GM12878 (cell line): ENCODE results near the gene UVSSA. TPM values are rescaled to one million over a fixed set of nuclear protein-coding genes. Genes with fewer than 3 reads are reported as not detected.

ENCODE experiments used
- ATAC-seq: fragments of 200-7000 bp; cut with Tn5 transposase; 3 replicates; pipeline ENCODE4 v1.9.1; 2020; ENCODE audit warnings: mild to moderate bottlenecking, moderate library complexity
- BruUV-seq: library from RNA; stranded (reverse); fragments of 400-500 nt; replicated peaks from 2 replicates; lab custom pipeline; 2021; lab: Mats Ljungman, UMichigan
- CTCF ChIA-PET: fragments of 300-600 bp; sonication (Branson Sonifier 250); formaldehyde crosslinking; extraction: SDS; loops from one replicate; lab custom pipeline; 2021; ENCODE audit warnings: inconsistent platforms; lab: Yijun Ruan, JAX
- POLR2A ChIA-PET: fragments of 350-600 bp; formaldehyde crosslinking; extraction: SDS; loops from one replicate; lab custom pipeline; 2021; ENCODE audit warnings: inconsistent platforms; lab: Charles Lee
- RAD21 ChIA-PET: fragments of 300-600 bp; sonication (Branson Sonifier 250); formaldehyde crosslinking; loops from one replicate; lab custom pipeline; 2023; ENCODE audit warnings: antibody characterized with exemption; ENCODE audit not compliant: unreplicated experiment; lab: Charles Lee
- SMC1A ChIA-PET: fragments of 300-600 bp; sonication (Branson Sonifier 250); formaldehyde crosslinking; loops from one replicate; lab custom pipeline; 2023; ENCODE audit not compliant: unreplicated experiment, uncharacterized antibody; lab: Charles Lee
- DNase-seq: peaks from one replicate; pipeline ENCODE4 v3.0.0-alpha.2; 2011; ENCODE audit warnings: low read depth, low spot score
- FAIRE-seq: peaks from 3 replicates; lab custom pipeline; 2011; peaks lifted over from hg19 to GRCh38; lab: Jason Lieb, UNC
- H2AFZ ChIP-seq: 2 replicates; pipeline ENCODE4 v1.6.0; 2011; ENCODE audit warnings: low read depth, low read length, control low read depth; ENCODE audit not compliant: control insufficient read depth
- H3K27ac ChIP-seq: 2 replicates; pipeline ENCODE4 v1.5.1; 2011; ENCODE audit warnings: control low read depth; ENCODE audit not compliant: control insufficient read depth, insufficient read depth
- H3K27me3 ChIP-seq, 2 experiments: replicated peaks in 1 of 2; 2 replicates each; pipeline versions ENCODE4 v1.6.0 to v1.6.1; 2011; ENCODE audit warnings: low read length in 1 of 2; ENCODE audit not compliant: control insufficient read depth in 2 of 2, insufficient read depth in 2 of 2
- H3K36me3 ChIP-seq, 2 experiments: 2 replicates each; pipeline ENCODE4 v1.5.1; 2011; ENCODE audit warnings: low read length in 1 of 2; ENCODE audit not compliant: control insufficient read depth in 2 of 2, insufficient read depth in 2 of 2
- H3K4me1 ChIP-seq: 2 replicates; pipeline ENCODE4 v1.6.1; 2011; ENCODE audit warnings: mild to moderate bottlenecking, low read length, moderate library complexity, mixed read lengths; ENCODE audit not compliant: control insufficient read depth, insufficient read depth
- H3K4me2 ChIP-seq: 2 replicates; pipeline ENCODE4 v1.6.0; 2011; ENCODE audit warnings: control low read depth; ENCODE audit not compliant: control insufficient read depth, insufficient read depth
- H3K4me3 ChIP-seq: fragments of 200-600 bp; sonication (generic); 2 replicates; pipeline ENCODE4 v1.5.1; 2016
- H3K79me2 ChIP-seq: 2 replicates; pipeline ENCODE4 v1.6.0; 2011; ENCODE audit warnings: low read length; ENCODE audit not compliant: control insufficient read depth, insufficient read depth
- H3K9ac ChIP-seq: 2 replicates; pipeline ENCODE4 v1.8.0; 2011; ENCODE audit warnings: low read length, control low read depth, mixed read lengths; ENCODE audit not compliant: control insufficient read depth, insufficient read depth
- H3K9me3 ChIP-seq: replicated peaks from 3 replicates; pipeline ENCODE4 v1.5.1; 2011; ENCODE audit warnings: mild to moderate bottlenecking, low read length; ENCODE audit not compliant: control insufficient read depth, insufficient read depth
- H4K20me1 ChIP-seq: 2 replicates; pipeline ENCODE4 v1.6.0; 2011; ENCODE audit not compliant: control insufficient read depth, insufficient read depth
- FOS ChIP-seq: IDR thresholded peaks from 3 replicates; pipeline ENCODE4 v1.6.1; 2011; ENCODE audit warnings: borderline replicate concordance; ENCODE audit not compliant: insufficient read length; ENCODE audit errors: extremely low read depth
- KLF5 ChIP-seq: fragments of 450-650 bp; IDR thresholded peaks from 2 replicates; pipeline ENCODE4 v1.6.1; 2014; ENCODE audit warnings: mild to moderate bottlenecking; ENCODE audit not compliant: partially characterized antibody
- MYC ChIP-seq: IDR thresholded peaks from 2 replicates; pipeline ENCODE4 v1.6.1; 2011; ENCODE audit warnings: mild to moderate bottlenecking, low read length, moderate library complexity, inconsistent platforms; ENCODE audit not compliant: insufficient read depth, insufficient replicate concordance, insufficient read length, severe bottlenecking
- NFYA ChIP-seq: IDR thresholded peaks from 2 replicates; pipeline ENCODE4 v1.6.1; 2011; ENCODE audit warnings: low read depth, mild to moderate bottlenecking, low read length, improper control_type of control experiment, borderline replicate concordance
- PAX8 ChIP-seq: fragments of 450-650 bp; IDR thresholded peaks from 2 replicates; pipeline ENCODE4 v1.6.1; 2017; ENCODE audit warnings: mild to moderate bottlenecking, moderate library complexity
- PRDM15 ChIP-seq: fragments of 450-650 bp; formaldehyde crosslinking; IDR thresholded peaks from 2 replicates; pipeline ENCODE4 v1.4.0; 2020; ENCODE audit warnings: mild to moderate bottlenecking, moderate library complexity
- RUNX3 ChIP-seq: IDR thresholded peaks from 2 replicates; pipeline ENCODE4 v1.6.1; 2012; ENCODE audit warnings: low read length, inconsistent platforms
- SREBF2 ChIP-seq: IDR thresholded peaks from 2 replicates; pipeline ENCODE4 v1.6.1; 2012; ENCODE audit warnings: mild to moderate bottlenecking, low read length
- USF1 ChIP-seq: IDR thresholded peaks from 2 replicates; pipeline ENCODE4 v1.6.1; 2011; ENCODE audit warnings: borderline replicate concordance, low read depth, mild to moderate bottlenecking, moderate library complexity, mixed read lengths, low read length; ENCODE audit not compliant: insufficient read depth; ENCODE audit errors: extremely low read length
- WGBS: methylation state at CpG from one replicate; pipeline ENCODE4 v1.1.6; 2016; ENCODE audit warnings: low lambda C conversion rate; ENCODE audit not compliant: insufficient replicate concordance, insufficient coverage; ENCODE audit errors: missing lambda C conversion rate; 5-methylcytosine and 5-hydroxymethylcytosine counted together
- in situ Hi-C: fragments of 300-500 bp; cut with MboI; formaldehyde crosslinking; loops from 9 replicates; pipeline ENCODE4 v1.14.3; 2018; ENCODE audit warnings: mixed read lengths
- intact Hi-C: fragments of 100-400 bp; cut with micrococcal nuclease; formaldehyde crosslinking; loops from one replicate; pipeline ENCODE4 v1.14.2; 2022; ENCODE audit not compliant: unreplicated experiment
- polyA plus RNA-seq, 11 experiments: library from polyadenylated mRNA; depleted of rRNA in 4 of 11; unstranded in 6 of 11; stranded (reverse) in 5 of 11; fragments of >200 nt; fragmentation: Nextera tagmentation in 4 of 11; fragmentation: Illumina TruSeq in 1 of 11; extraction: Ambion mirVana in 4 of 11; extraction: Trizol in 1 of 11; gene quantifications; 1 replicate in 1 of 11; 2 replicates in 10 of 11; pipeline versions ENCODE4 v1.2.1 to v1.2.3, GENCODE V29; 2011 to 2016; ENCODE audit warnings: inconsistent platforms in 2 of 11, missing spikeins in 2 of 11, low read depth in 1 of 11
- total RNA-seq, 4 experiments: library from RNA; depleted of rRNA in 3 of 4; stranded (reverse); fragments of >200 nt in 3 of 4; fragmentation: Illumina TruSeq in 1 of 4; extraction: Trizol in 1 of 4; gene quantifications; 2 replicates each; pipeline versions ENCODE4 v1.2.1 to v1.2.3, GENCODE V29; 2013 to 2021

Gene UVSSA
- total and polyA plus RNA-seq, 10 of the 15 experiments (the other 5 are each of a cell fraction or from before 2014, with no cell fraction given), result 0.34 to 16.8 (median 3.6) TPM

GRCh38 chr4:1321946-1322650, 24.9 kb upstream of the UVSSA start:
- H3K4me1 ChIP-seq, result no peaks in the 10 kb centered on the region
- H3K9ac ChIP-seq, result no peak overlapping the region
- no peaks in the 10 kb centered on the region for H3K79me2 ChIP-seq
- no peaks in the 10 kb centered on the region for H3K27me3 ChIP-seq
- FAIRE-seq (no peak), ATAC-seq (no peak), DNase-seq (no peak)
- H3K36me3 ChIP-seq, result peaks cover 11 to 29% of the 10 kb centered on the region in 2 experiments; a peak in 3 of 4 replicates
- TF ChIP-seq KLF5, result no peak
- ChIA-PET POLR2A (interaction anchor here (0.7 kb wide), 1 partner anchor 75 kb away, joined by 8 read pairs; no protein-coding TSS in a partner anchor), CTCF (no interaction called here), RAD21 (no interaction called here), SMC1A (no interaction called here)
- 90% methylated on average over 18 of the region's 18 CpGs for WGBS
- intact Hi-C loops (no loop called here), in situ Hi-C loops (no loop called here)
- H3K4me2 ChIP-seq, result no peak overlapping the region
- no peak overlapping the region for H3K27ac ChIP-seq
- H3K4me3 ChIP-seq, result no peak overlapping the region
- H4K20me1 ChIP-seq, result no peaks in the 10 kb centered on the region
- BruUV-seq, result no TSS peak
- no peaks in the 10 kb centered on the region for H3K9me3 ChIP-seq
- no peak overlapping the region for H2AFZ ChIP-seq

GRCh38 chr4:1323280-1323634, 23.8 kb upstream of the UVSSA start:
- no peak overlapping the region for H3K27ac ChIP-seq
- no peaks in the 10 kb centered on the region for H3K27me3 ChIP-seq
- WGBS, result 98% methylated on average over 8 of the region's 8 CpGs
- H3K9ac ChIP-seq, result no peak overlapping the region
- in situ Hi-C loops, result no loop called here
- ATAC-seq, result no peak
- no peaks in the 10 kb centered on the region for H3K79me2 ChIP-seq
- ChIA-PET POLR2A (no interaction called here), CTCF (no interaction called here), SMC1A (no interaction called here), RAD21 (no interaction called here)
- intact Hi-C loops, result no loop called here
- H4K20me1 ChIP-seq, result no peaks in the 10 kb centered on the region
- TF ChIP-seq PRDM15 (CRISPR knock-in tag) (no peak), RUNX3 (no peak), FOS (no peak), NFYA (no peak), MYC (no peak), PAX8 (no peak), USF1 (no peak), SREBF2 (no peak)
- no peak for DNase-seq
- H3K9me3 ChIP-seq, result no peaks in the 10 kb centered on the region
- peaks cover 10 to 28% of the 10 kb centered on the region in 2 experiments; a peak in 3 of 4 replicates for H3K36me3 ChIP-seq
- H2AFZ ChIP-seq, result no peak overlapping the region
- BruUV-seq, result no TSS peak
- no peak overlapping the region for H3K4me2 ChIP-seq
- H3K4me3 ChIP-seq, result no peak overlapping the region
- no peak for FAIRE-seq
- no peaks in the 10 kb centered on the region for H3K4me1 ChIP-seq
